Fibroblast of lung (primary cell): ENCODE data around the gene GPR107. TPM values are rescaled to one million over a fixed set of nuclear protein-coding genes. Genes with fewer than 3 reads are reported as not detected.

Experiments
- DNase-seq, 2 donors: peaks; one replicate each; pipeline versions ENCODE4 v3.0.0 to v3.0.0-alpha.2; 2010; ENCODE audit warnings: low read depth in 2 of 2
- H2AFZ ChIP-seq: 2 replicates; pipeline ENCODE4 v1.5.1; 2012; ENCODE audit warnings: low read length, control low read depth, inconsistent platforms
- H3K27ac ChIP-seq: 2 replicates; pipeline ENCODE4 v1.5.1; 2011; ENCODE audit warnings: low read length, control low read depth; ENCODE audit not compliant: insufficient read depth
- H3K27me3 ChIP-seq: 2 replicates; pipeline ENCODE4 v1.5.1; 2011; ENCODE audit warnings: mild to moderate bottlenecking, low read length; ENCODE audit not compliant: control insufficient read depth, insufficient read depth
- H3K36me3 ChIP-seq: 2 replicates; pipeline ENCODE4 v1.5.1; 2011; ENCODE audit warnings: low read length; ENCODE audit not compliant: control insufficient read depth, insufficient read depth
- H3K4me1 ChIP-seq: 2 replicates; pipeline ENCODE4 v1.5.1; 2011; ENCODE audit warnings: low read length; ENCODE audit not compliant: control insufficient read depth, insufficient read depth; ENCODE audit errors: extremely low read depth
- H3K4me2 ChIP-seq: 2 replicates; pipeline ENCODE4 v1.5.1; 2011; ENCODE audit warnings: low read length, control low read depth; ENCODE audit not compliant: insufficient read depth; ENCODE audit errors: extremely low read depth
- H3K4me3 ChIP-seq, 4 experiments: fragments of 200-600 bp in 1 of 4; sonication (generic) in 1 of 4; replicated peaks in 1 of 4; 2 replicates each; pipeline ENCODE4 v1.5.1; 2011 to 2016; ENCODE audit warnings: low read length in 4 of 4, low read depth in 3 of 4, mild to moderate bottlenecking in 3 of 4, control low read depth in 2 of 4, inconsistent platforms in 1 of 4, mixed read lengths in 1 of 4; ENCODE audit not compliant: insufficient read depth in 1 of 4; ENCODE audit errors: control extremely low read depth in 1 of 4
- H3K79me2 ChIP-seq: 2 replicates; pipeline ENCODE4 v1.5.1; 2012; ENCODE audit warnings: mild to moderate bottlenecking, low read length, inconsistent platforms; ENCODE audit not compliant: control insufficient read depth, insufficient read depth
- H3K9ac ChIP-seq: 2 replicates; pipeline ENCODE4 v1.5.1; 2011; ENCODE audit warnings: mild to moderate bottlenecking, low read length, control low read depth; ENCODE audit not compliant: insufficient read depth
- H3K9me3 ChIP-seq: 2 replicates; pipeline ENCODE4 v1.5.1; 2012; ENCODE audit warnings: low read depth, low read length; ENCODE audit not compliant: control insufficient read depth, insufficient read depth
- H4K20me1 ChIP-seq: 2 replicates; pipeline ENCODE4 v1.5.1; 2011; ENCODE audit warnings: low read length; ENCODE audit not compliant: control insufficient read depth, insufficient read depth; ENCODE audit errors: extremely low read depth
- CTCF ChIP-seq, 2 donors: IDR thresholded peaks in 1 of 2; conservative IDR thresholded peaks in 1 of 2; 1 replicate in 1 of 2; 2 replicates in 1 of 2; pipeline ENCODE4 v1.5.1; 2011 to 2012; ENCODE audit warnings: low read length in 2 of 2, control low read depth in 1 of 2, inconsistent platforms in 1 of 2, low read depth in 1 of 2, mild to moderate bottlenecking in 1 of 2
- EZH2 ChIP-seq: IDR thresholded peaks from 2 replicates; pipeline ENCODE4 v1.5.1; 2012; ENCODE audit warnings: low read length, control low read depth, mild to moderate bottlenecking; ENCODE audit errors: missing control alignments
- polyA plus RNA-seq, 2 donors: library from polyadenylated mRNA; depleted of rRNA in 1 of 2; stranded (reverse) in 1 of 2; unstranded in 1 of 2; fragments of >200 nt; gene quantifications; 2 replicates each; pipeline ENCODE4 v1.2.1, GENCODE V29; 2011 to 2012; ENCODE audit warnings: missing spikeins in 1 of 2
- total RNA-seq: library from RNA; depleted of rRNA; stranded (reverse); fragments of >200 nt; gene quantifications from 2 replicates; pipeline ENCODE4 v1.2.1, GENCODE V29; 2014

Gene GPR107
- total and polyA plus RNA-seq, 2 donors (not counting 1 experiment from before 2014, with no cell fraction given): 27.6 to 43.5 TPM

GRCh38 chr9:130144703-130145102 lies 91.0 kb downstream of the GPR107 start:
- H3K36me3 ChIP-seq: no peaks in the 10 kb centered on the region
- H3K27ac ChIP-seq: no peak overlapping the region
- H2AFZ ChIP-seq: no peak overlapping the region
- H3K4me3 ChIP-seq: no peak overlapping the region
- no peaks in the 10 kb centered on the region for H3K9me3 ChIP-seq
- TF ChIP-seq CTCF (conservative IDR thresholded peaks at IDR 0.05 in 1 of 2, IDR thresholded peaks at IDR 0.05 in 1 of 2; ENCODE audit: low read depth in 1 of 2, low read length in 2 of 2): no peak
- TF ChIP-seq EZH2: no peak
- no peak overlapping the region for H3K4me2 ChIP-seq
- H3K4me1 ChIP-seq: no peaks in the 10 kb centered on the region
- no peak overlapping the region for H3K9ac ChIP-seq
- no peaks in the 10 kb centered on the region for H3K79me2 ChIP-seq
- H4K20me1 ChIP-seq: no peaks in the 10 kb centered on the region
- H3K27me3 ChIP-seq: no peaks in the 10 kb centered on the region
- no peak for DNase-seq

GRCh38 chr9:130145658-130146057 lies 92.0 kb downstream of the GPR107 start:
- no peaks in the 10 kb centered on the region for H3K36me3 ChIP-seq
- H3K27me3 ChIP-seq: no peaks in the 10 kb centered on the region
- H4K20me1 ChIP-seq: no peaks in the 10 kb centered on the region
- no peak overlapping the region for H3K4me2 ChIP-seq
- no peaks in the 10 kb centered on the region for H3K9me3 ChIP-seq
- no peaks in the 10 kb centered on the region for H3K79me2 ChIP-seq
- H3K4me1 ChIP-seq: no peaks in the 10 kb centered on the region
- H2AFZ ChIP-seq: no peak overlapping the region
- H3K27ac ChIP-seq: no peak overlapping the region
- no peak for DNase-seq
- no peak overlapping the region for H3K4me3 ChIP-seq
- no peak for TF ChIP-seq EZH2
- TF ChIP-seq CTCF (conservative IDR thresholded peaks at IDR 0.05 in 1 of 2, IDR thresholded peaks at IDR 0.05 in 1 of 2; ENCODE audit: low read depth in 1 of 2, low read length in 2 of 2): no peak
- H3K9ac ChIP-seq: no peak overlapping the region

GRCh38 chr9:130147198-130147597 lies 93.5 kb downstream of the GPR107 start:
- Histone ChIP-seq H3K9me3 (no peaks in the 10 kb centered on the region), H2AFZ (no peak overlapping the region), H3K27ac (no peak overlapping the region), H4K20me1 (no peaks in the 10 kb centered on the region), H3K4me2 (no peak overlapping the region), H3K27me3 (no peaks in the 10 kb centered on the region), H3K36me3 (no peaks in the 10 kb centered on the region), H3K4me1 (peaks cover 2% of the 10 kb centered on the region), H3K79me2 (no peaks in the 10 kb centered on the region), H3K4me3 (no peak overlapping the region), H3K9ac (no peak overlapping the region)
- DNase-seq: no peak
- TF ChIP-seq CTCF (conservative IDR thresholded peaks at IDR 0.05 in 1 of 2, IDR thresholded peaks at IDR 0.05 in 1 of 2; ENCODE audit: low read depth in 1 of 2, low read length in 2 of 2): no peak
- TF ChIP-seq EZH2: no peak
